Smooth muscle cell (in vitro differentiated cells): ENCODE data around the gene PERCC1. TPM values are rescaled to one million over a fixed set of nuclear protein-coding genes. Genes with fewer than 3 reads are reported as not detected.

Experiments
- DNase-seq: peaks from one replicate; lab custom pipeline; 2025; ENCODE audit not compliant: unreplicated experiment; lab: John Stamatoyannopoulos, UW
- H2AFZ ChIP-seq: fragments of 200-600 bp; sonication (generic); 2 replicates; pipeline ENCODE4 v1.6.0; 2016; ENCODE audit warnings: antibody characterized with exemption, low read depth, mild to moderate bottlenecking
- H3F3A ChIP-seq: fragments of 200-600 bp; sonication (generic); 2 replicates; pipeline ENCODE4 v1.6.0; 2017; ENCODE audit warnings: antibody characterized with exemption, low read depth
- H3K27ac ChIP-seq: fragments of 200-600 bp; sonication (generic); 2 replicates; pipeline ENCODE4 v1.5.1; 2016; ENCODE audit warnings: low read depth, mild to moderate bottlenecking
- H3K27me3 ChIP-seq: fragments of 200-600 bp; sonication (generic); 2 replicates; pipeline ENCODE4 v1.6.1; 2016; ENCODE audit warnings: low read depth, mild to moderate bottlenecking
- H3K36me3 ChIP-seq: fragments of 200-600 bp; sonication (generic); 2 replicates; pipeline ENCODE4 v1.5.1; 2016; ENCODE audit warnings: low read depth
- H3K4me1 ChIP-seq: fragments of 200-600 bp; sonication (generic); 2 replicates; pipeline ENCODE4 v1.5.1; 2016; ENCODE audit warnings: low read depth
- H3K4me2 ChIP-seq: fragments of 200-600 bp; sonication (generic); 2 replicates; pipeline ENCODE4 v1.6.0; 2016; ENCODE audit warnings: mild to moderate bottlenecking
- H3K4me3 ChIP-seq: fragments of 200-600 bp; sonication (generic); 2 replicates; pipeline ENCODE4 v1.5.1; 2016; ENCODE audit warnings: mild to moderate bottlenecking
- H3K79me2 ChIP-seq: fragments of 200-600 bp; sonication (generic); 2 replicates; pipeline ENCODE4 v1.6.0; 2016; ENCODE audit warnings: low read depth, mild to moderate bottlenecking
- H3K9ac ChIP-seq: fragments of 200-600 bp; sonication (generic); 2 replicates; pipeline ENCODE4 v1.6.0; 2016; ENCODE audit warnings: low read depth
- H3K9me3 ChIP-seq: fragments of 200-600 bp; sonication (generic); replicated peaks from 2 replicates; pipeline ENCODE4 v1.5.1; 2016; ENCODE audit warnings: low read depth
- H4K20me1 ChIP-seq: fragments of 200-600 bp; sonication (generic); 2 replicates; pipeline ENCODE4 v1.6.0; 2016; ENCODE audit warnings: low read depth
- WGBS: methylation state at CpG from one replicate; pipeline ENCODE4 v1.1.7; 2016; ENCODE audit warnings: low lambda C conversion rate; 5-methylcytosine and 5-hydroxymethylcytosine counted together
- polyA plus RNA-seq: library from polyadenylated mRNA; unstranded; fragments of >200 nt; fragmentation: Nextera tagmentation; extraction: Ambion mirVana; gene quantifications from 2 replicates; pipeline ENCODE4 v1.2.1, GENCODE V29; 2016
- total RNA-seq: library from RNA; depleted of rRNA; stranded (reverse); fragments of >200 nt; gene quantifications from 2 replicates; pipeline ENCODE4 v1.2.3, GENCODE V29; 2014
- TF ChIP-seq, protein P1 (sequence below): fragments of 200-600 bp; sonication (generic); IDR thresholded peaks from 2 replicates; pipeline ENCODE4 v1.5.1; 2017; ENCODE audit warnings: borderline replicate concordance, mild to moderate bottlenecking, antibody characterized with exemption; ENCODE audit not compliant: insufficient read depth, poor library complexity, severe bottlenecking

The PERCC1 gene
- total and polyA plus RNA-seq, 2 experiments from 2014 or later: not detected

DNA sequence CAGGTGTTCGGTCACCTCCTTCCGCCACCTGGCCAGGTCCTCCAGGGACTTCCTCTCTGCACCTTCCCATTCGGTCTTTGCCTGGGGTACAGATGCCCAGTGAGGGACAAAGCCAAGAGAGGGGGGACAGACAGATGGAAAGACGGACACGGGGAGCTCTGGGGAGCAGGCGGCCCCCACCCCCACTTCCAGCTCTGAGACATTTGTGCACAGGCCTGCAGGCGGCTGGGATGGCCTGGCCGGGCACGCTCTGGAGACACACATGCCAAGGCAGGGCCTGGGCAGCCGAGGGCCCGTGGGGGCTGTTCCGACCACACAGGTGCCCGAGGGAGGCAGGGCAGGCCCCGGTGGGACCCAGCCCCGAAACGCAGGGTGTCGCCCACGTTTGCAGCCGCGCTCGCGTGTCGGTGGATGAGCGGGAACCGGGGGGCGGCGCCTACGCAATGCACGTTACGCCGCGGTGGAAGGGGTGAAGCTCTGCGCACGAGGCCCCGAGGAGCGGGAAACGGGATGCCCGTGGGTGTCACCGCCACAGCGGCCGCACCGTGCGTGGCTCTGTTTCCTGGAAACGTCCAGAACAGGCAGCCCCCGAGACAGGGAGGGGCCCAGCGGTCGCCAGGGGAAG is 6.0 kb downstream of the PERCC1 start:
- Histone ChIP-seq H3K36me3 (no peaks in the 10 kb centered on the region), H3K79me2 (no peaks in the 10 kb centered on the region), H3K9me3 (no peaks in the 10 kb centered on the region), H3K27ac (no peak overlapping the region), H4K20me1 (no peaks in the 10 kb centered on the region), H3K4me1 (no peaks in the 10 kb centered on the region), H2AFZ (no peak overlapping the region), H3K4me2 (no peak overlapping the region), H3K9ac (no peak overlapping the region), H3F3A (no peaks in the 10 kb centered on the region), H3K27me3 (no peaks in the 10 kb centered on the region), H3K4me3 (no peak overlapping the region)
- no peak for DNase-seq
- WGBS: 92% methylated on average over 45 of the region's 47 CpGs
- TF ChIP-seq, protein P1, sequence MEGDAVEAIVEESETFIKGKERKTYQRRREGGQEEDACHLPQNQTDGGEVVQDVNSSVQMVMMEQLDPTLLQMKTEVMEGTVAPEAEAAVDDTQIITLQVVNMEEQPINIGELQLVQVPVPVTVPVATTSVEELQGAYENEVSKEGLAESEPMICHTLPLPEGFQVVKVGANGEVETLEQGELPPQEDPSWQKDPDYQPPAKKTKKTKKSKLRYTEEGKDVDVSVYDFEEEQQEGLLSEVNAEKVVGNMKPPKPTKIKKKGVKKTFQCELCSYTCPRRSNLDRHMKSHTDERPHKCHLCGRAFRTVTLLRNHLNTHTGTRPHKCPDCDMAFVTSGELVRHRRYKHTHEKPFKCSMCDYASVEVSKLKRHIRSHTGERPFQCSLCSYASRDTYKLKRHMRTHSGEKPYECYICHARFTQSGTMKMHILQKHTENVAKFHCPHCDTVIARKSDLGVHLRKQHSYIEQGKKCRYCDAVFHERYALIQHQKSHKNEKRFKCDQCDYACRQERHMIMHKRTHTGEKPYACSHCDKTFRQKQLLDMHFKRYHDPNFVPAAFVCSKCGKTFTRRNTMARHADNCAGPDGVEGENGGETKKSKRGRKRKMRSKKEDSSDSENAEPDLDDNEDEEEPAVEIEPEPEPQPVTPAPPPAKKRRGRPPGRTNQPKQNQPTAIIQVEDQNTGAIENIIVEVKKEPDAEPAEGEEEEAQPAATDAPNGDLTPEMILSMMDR: no peak

DNA sequence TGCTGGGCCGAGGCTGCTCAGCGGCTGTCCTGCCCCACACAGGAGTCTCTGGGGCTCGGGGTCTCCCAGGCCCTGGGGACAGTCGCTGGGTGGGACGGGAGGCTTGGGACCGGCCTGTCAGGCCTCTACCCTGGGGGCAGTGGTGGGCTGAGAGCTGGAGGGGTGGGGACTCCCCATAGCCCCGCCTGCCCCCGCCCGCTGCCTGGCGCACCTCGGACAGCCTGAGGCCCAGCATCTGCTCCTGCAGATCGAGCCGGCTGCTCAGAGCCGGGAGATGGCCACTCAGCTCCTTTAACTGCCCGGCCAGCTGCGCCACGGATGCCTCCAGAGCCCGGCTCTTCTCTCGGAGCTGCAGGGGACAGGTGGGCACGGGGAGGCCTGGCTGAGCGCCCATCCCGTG is 6.7 kb downstream of the PERCC1 start:
- H3K27ac ChIP-seq: no peak overlapping the region
- H2AFZ ChIP-seq: no peak overlapping the region
- DNase-seq: no peak
- H3K9me3 ChIP-seq: no peaks in the 10 kb centered on the region
- H3K9ac ChIP-seq: no peak overlapping the region
- 83% methylated on average over 9 of the region's 22 CpGs for WGBS
- no peaks in the 10 kb centered on the region for H4K20me1 ChIP-seq
- no peaks in the 10 kb centered on the region for H3K27me3 ChIP-seq
- TF ChIP-seq, protein P1: no peak
- no peak overlapping the region for H3K4me3 ChIP-seq
- no peaks in the 10 kb centered on the region for H3K79me2 ChIP-seq
- no peaks in the 10 kb centered on the region for H3K36me3 ChIP-seq
- H3K4me1 ChIP-seq: no peaks in the 10 kb centered on the region
- no peak overlapping the region for H3K4me2 ChIP-seq
- H3F3A ChIP-seq: no peaks in the 10 kb centered on the region

DNA sequence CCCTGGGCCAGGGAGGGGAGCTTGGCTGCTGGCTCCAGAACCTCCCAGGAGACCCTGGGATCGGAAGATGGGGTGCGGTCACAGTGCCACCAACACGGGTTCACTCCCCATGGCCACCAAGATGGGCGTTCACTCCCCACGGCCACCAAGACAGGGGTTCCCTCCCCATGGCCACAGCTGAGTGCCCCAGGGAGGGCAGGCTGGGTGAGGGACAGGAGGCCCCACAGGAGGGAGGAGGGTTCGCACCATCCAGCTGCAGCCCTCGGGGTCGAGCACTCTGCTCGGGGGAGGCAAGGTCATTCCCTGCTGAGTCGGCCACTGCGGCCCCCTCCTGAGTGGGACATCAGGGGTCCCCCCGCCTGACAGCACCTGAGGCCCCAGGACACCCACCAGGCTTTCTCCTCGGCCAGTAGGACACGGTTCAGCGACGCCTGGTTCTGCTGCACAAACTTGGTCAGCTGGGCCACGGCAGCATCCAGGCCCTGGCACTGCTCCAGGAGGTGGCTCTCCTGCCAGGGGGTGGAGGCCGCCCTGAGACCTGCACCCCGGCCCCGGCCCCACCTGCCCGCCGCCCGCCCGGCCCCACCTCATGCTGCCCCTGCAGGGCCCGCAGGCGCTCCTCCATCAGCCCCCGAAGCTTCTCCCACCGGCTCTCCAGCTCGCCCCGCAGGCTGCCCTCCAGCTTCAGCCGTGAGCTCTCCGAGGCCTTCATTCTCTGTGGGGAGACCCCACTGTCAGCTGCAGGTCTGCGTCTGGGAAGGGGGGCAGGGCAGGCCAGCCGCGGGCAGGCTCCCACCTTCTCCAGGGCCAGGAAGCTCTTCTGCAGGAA is 7.6 kb downstream of the PERCC1 start:
- Histone ChIP-seq H3K4me3 (no peak overlapping the region), H3K36me3 (no peaks in the 10 kb centered on the region), H3K27me3 (no peaks in the 10 kb centered on the region), H4K20me1 (no peaks in the 10 kb centered on the region), H3K79me2 (no peaks in the 10 kb centered on the region), H3K9me3 (no peaks in the 10 kb centered on the region), H3K4me2 (no peak overlapping the region), H3K4me1 (no peaks in the 10 kb centered on the region), H3K9ac (no peak overlapping the region), H3K27ac (no peak overlapping the region), H2AFZ (no peak overlapping the region), H3F3A (no peaks in the 10 kb centered on the region)
- TF ChIP-seq, protein P1: no peak
- DNase-seq: no peak
- WGBS: 93% methylated on average over 27 of the region's 35 CpGs
